ENCODE measurements around the gene LRRC74A. TPM values are rescaled to one million over a fixed set of nuclear protein-coding genes. Genes with fewer than 3 reads are reported as not detected.

LRRC74A gene
- total and polyA plus RNA-seq, 9 of the 15 experiments (the other 6 are each of a cell fraction or from before 2014, with no cell fraction given): not detected

DNA sequence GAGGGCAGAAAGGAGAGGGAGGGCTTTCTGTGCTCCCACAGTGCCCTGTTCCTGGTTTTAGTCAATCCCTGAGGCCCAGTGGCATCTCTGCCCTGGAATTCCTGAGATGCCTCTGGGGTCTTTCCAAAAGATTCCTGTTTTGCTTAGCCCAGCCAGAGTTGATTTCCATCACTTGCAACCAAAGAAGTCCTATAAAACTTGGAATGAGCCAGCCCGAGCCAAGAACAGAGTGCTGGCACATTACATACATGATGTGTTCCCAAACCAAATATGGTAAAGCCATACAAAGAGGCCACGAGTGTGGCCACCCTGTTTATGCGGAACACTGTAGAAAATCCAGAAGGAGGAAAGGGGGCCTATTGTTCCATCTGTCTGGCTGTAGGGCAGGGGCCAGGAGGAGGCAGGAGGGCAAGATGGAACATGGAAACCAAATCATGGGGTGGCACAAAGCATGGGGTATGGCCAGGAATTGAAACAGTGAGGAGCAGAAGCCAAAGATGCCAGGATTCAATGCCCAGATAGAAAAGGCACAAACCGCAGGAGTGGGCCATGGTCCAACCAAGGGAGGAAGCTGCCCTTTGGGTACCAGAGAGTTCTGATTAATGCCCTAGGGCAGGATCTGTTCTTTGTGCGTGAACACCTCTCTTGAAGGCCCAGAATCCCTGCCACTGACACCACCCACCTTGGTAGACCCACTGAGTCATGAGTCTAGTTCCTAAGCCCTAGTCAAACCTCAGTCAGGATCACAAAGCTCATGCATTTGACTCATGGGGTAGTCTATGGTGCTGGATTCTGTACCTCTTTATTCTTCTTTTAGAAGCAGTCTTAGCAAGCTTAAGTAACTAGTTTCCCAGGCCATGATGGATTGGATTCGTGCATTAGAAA, 75.2 kb downstream of the LRRC74A start:
- H3K36me3 ChIP-seq (ENCODE audit: control insufficient read depth, insufficient read depth, low read length): no peaks in the 10 kb centered on the region
- 7% methylated on average over 6 of the region's 6 CpGs for WGBS (ENCODE audit: insufficient coverage, low coverage, missing lambda C conversion rate)
- H3K4me2 ChIP-seq (ENCODE audit: insufficient read depth, low read length): no peak overlapping the region
- DNase-seq (ENCODE audit: extremely low read depth in 1 of 4, low spot score in 3 of 4) (no peak), ATAC-seq (no peak), FAIRE-seq (no peak)
- CTCF ChIA-PET (ENCODE audit: low intra/inter-chr PET ratio): no interaction called here
- H3K4me3 ChIP-seq: no peak overlapping the region
- peaks cover 8 to 41% of the 10 kb centered on the region in 2 experiments; a peak in 4 of 5 replicates for H3K27me3 ChIP-seq (ENCODE audit: control insufficient read depth in 2 of 2, insufficient read depth in 2 of 2, low read length in 2 of 2)
- no peak overlapping the region for H3K9ac ChIP-seq (ENCODE audit: insufficient read depth in 1 of 2, low read depth in 2 of 2, low read length in 2 of 2)
- POLR2A ChIA-PET: interaction anchor here (0.6 kb wide), 2 partner anchors 38 to 1517 kb away, joined by 3 to 4 read pairs; no protein-coding TSS in a partner anchor
- no peaks in the 10 kb centered on the region; a peak in 1 of 5 replicates for H3K4me1 ChIP-seq (replicated peaks in 1 of 2; ENCODE audit: control insufficient read depth in 2 of 2, insufficient read depth in 2 of 2, low read length in 2 of 2)
- no peaks in the 10 kb centered on the region for H3K9me3 ChIP-seq (replicated peaks; ENCODE audit: control insufficient read depth, insufficient read depth, low read depth, low read length)
- H2AFZ ChIP-seq (ENCODE audit: low read depth, low read length): no peak overlapping the region
- no peaks in the 10 kb centered on the region for H4K20me1 ChIP-seq (replicated peaks; ENCODE audit: control insufficient read depth, insufficient read depth, low read length)
- TF ChIP-seq PHF8 (IDR thresholded peaks at IDR 0.05; ENCODE audit: borderline replicate concordance, low read length) (no peak), PHF20 (IDR thresholded peaks at IDR 0.05; ENCODE audit: partially characterized antibody) (no peak), PCBP2 (IDR thresholded peaks at IDR 0.05; ENCODE audit: low read depth, low read length, poor library complexity, severe bottlenecking) (no peak), HDAC2 (IDR thresholded peaks at IDR 0.05) (no peak), TCF3 (CRISPR knock-in tag; IDR thresholded peaks at IDR 0.05) (no peak), NFXL1 (CRISPR knock-in tag; IDR thresholded peaks at IDR 0.05) (no peak), CSDE1 (IDR thresholded peaks at IDR 0.05) (no peak), MCM7 (IDR thresholded peaks at IDR 0.05) (no peak), ZNF778 (CRISPR knock-in tag; IDR thresholded peaks at IDR 0.05) (no peak), EZH2 (IDR thresholded peaks at IDR 0.05; ENCODE audit: borderline replicate concordance, low read depth, low read length) (no peak)
- TF ChIP-seq, protein P1, sequence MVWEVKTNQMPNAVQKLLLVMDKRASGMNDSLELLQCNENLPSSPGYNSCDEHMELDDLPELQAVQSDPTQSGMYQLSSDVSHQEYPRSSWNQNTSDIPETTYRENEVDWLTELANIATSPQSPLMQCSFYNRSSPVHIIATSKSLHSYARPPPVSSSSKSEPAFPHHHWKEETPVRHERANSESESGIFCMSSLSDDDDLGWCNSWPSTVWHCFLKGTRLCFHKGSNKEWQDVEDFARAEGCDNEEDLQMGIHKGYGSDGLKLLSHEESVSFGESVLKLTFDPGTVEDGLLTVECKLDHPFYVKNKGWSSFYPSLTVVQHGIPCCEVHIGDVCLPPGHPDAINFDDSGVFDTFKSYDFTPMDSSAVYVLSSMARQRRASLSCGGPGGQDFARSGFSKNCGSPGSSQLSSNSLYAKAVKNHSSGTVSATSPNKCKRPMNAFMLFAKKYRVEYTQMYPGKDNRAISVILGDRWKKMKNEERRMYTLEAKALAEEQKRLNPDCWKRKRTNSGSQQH (CRISPR knock-in tag; IDR thresholded peaks at IDR 0.05): no peak
- TF ChIP-seq, protein P2, sequence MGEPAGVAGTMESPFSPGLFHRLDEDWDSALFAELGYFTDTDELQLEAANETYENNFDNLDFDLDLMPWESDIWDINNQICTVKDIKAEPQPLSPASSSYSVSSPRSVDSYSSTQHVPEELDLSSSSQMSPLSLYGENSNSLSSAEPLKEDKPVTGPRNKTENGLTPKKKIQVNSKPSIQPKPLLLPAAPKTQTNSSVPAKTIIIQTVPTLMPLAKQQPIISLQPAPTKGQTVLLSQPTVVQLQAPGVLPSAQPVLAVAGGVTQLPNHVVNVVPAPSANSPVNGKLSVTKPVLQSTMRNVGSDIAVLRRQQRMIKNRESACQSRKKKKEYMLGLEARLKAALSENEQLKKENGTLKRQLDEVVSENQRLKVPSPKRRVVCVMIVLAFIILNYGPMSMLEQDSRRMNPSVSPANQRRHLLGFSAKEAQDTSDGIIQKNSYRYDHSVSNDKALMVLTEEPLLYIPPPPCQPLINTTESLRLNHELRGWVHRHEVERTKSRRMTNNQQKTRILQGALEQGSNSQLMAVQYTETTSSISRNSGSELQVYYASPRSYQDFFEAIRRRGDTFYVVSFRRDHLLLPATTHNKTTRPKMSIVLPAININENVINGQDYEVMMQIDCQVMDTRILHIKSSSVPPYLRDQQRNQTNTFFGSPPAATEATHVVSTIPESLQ (CRISPR knock-in tag; IDR thresholded peaks at IDR 0.05): no peak
- H3K9me1 ChIP-seq (ENCODE audit: control insufficient read depth, insufficient read depth, low read length): no peaks in the 10 kb centered on the region
- intact Hi-C loops (cut with micrococcal nuclease) (no loop called here), in situ Hi-C loops (cut with MboI) (no loop called here)
- H3K27ac ChIP-seq (ENCODE audit: extremely low read depth, low read depth, low read length): no peak overlapping the region
- no peaks in the 10 kb centered on the region for H3K79me2 ChIP-seq (ENCODE audit: control insufficient read depth, insufficient read depth, low read length)
- no TSS peak for BruUV-seq (replicated peaks)

Data from K562 (cell line).